Measurements from ENCODE around the gene SRXN1. TPM values are rescaled to one million over a fixed set of nuclear protein-coding genes. Genes with fewer than 3 reads are reported as not detected.

SRXN1 gene
- total RNA-seq, 1 donor from 2014 or later, result 17.7 TPM

DNA sequence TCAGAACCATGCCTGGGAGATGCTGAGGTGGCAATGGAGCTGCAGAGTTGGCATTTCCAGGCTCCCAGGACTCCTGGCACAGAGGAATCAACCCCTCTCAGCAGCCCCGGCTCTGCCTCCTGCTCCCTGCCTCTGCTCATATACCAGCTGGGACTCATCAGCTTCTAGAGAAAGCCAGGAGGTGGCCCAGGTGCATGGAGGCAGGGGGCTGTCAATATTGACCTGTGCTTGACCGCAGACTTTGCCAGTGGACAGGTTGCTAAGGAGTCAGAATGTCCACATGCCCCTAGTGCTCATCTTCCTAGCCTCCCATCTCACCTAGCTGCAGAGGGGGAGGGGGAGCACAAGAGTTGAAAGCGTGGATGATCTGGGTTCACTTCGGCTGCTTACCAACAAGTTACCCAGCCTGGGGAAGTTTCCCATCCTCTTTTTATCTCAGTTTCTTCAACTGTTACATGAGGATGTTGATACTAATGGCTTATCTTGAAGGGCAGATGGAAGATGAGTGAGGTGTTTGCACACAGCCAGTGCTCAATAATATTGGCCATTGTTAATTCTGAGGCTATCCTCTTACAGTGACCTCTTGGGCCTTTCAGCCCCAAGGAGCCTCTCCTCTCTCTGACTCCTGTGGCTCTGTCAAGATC, 31.8 kb upstream of the SRXN1 start:
- H3K79me2 ChIP-seq (ENCODE audit: insufficient read depth, low read length), result no peaks in the 10 kb centered on the region
- Mint-ChIP-seq H3K9me3 (ENCODE audit: unreplicated experiment) (no peaks in the 10 kb centered on the region), H3K36me3 (ENCODE audit: low read depth, unreplicated experiment) (no peaks in the 10 kb centered on the region), H3K4me3 (ENCODE audit: unreplicated experiment) (no peak overlapping the region), H3K27me3 (ENCODE audit: low read depth, unreplicated experiment) (peaks cover 43% of the 10 kb centered on the region), H3K4me1 (ENCODE audit: low read depth, unreplicated experiment) (peaks cover 2% of the 10 kb centered on the region), H3K27ac (ENCODE audit: unreplicated experiment) (no peak overlapping the region)
- FAIRE-seq (no peak), DNase-seq (ENCODE audit: low read depth) (no peak)
- H2AFZ ChIP-seq (ENCODE audit: low read depth, low read length), result no peak overlapping the region
- no peaks in the 10 kb centered on the region for H3K9me3 ChIP-seq (ENCODE audit: insufficient read depth, low read depth, low read length)
- H3K4me2 ChIP-seq (ENCODE audit: low read length), result no peak overlapping the region
- no peaks in the 10 kb centered on the region for H4K20me1 ChIP-seq (ENCODE audit: insufficient read depth, low read length)
- H3K27ac ChIP-seq (ENCODE audit: low read depth, low read length), result no peak overlapping the region
- no peak overlapping the region for H3K9ac ChIP-seq (ENCODE audit: low read length)
- TF ChIP-seq, protein P1, sequence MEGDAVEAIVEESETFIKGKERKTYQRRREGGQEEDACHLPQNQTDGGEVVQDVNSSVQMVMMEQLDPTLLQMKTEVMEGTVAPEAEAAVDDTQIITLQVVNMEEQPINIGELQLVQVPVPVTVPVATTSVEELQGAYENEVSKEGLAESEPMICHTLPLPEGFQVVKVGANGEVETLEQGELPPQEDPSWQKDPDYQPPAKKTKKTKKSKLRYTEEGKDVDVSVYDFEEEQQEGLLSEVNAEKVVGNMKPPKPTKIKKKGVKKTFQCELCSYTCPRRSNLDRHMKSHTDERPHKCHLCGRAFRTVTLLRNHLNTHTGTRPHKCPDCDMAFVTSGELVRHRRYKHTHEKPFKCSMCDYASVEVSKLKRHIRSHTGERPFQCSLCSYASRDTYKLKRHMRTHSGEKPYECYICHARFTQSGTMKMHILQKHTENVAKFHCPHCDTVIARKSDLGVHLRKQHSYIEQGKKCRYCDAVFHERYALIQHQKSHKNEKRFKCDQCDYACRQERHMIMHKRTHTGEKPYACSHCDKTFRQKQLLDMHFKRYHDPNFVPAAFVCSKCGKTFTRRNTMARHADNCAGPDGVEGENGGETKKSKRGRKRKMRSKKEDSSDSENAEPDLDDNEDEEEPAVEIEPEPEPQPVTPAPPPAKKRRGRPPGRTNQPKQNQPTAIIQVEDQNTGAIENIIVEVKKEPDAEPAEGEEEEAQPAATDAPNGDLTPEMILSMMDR (IDR thresholded peaks at IDR 0.05; ENCODE audit: insufficient read depth, low read depth, low read length), result no peak
- H3K36me3 ChIP-seq (ENCODE audit: insufficient read depth, low read length), result no peaks in the 10 kb centered on the region
- H3K27me3 ChIP-seq (ENCODE audit: insufficient read depth, low read length), result peaks cover 9% of the 10 kb centered on the region
- H3K4me1 ChIP-seq (ENCODE audit: insufficient read depth, low read length), result no peaks in the 10 kb centered on the region
- no peak overlapping the region for H3K4me3 ChIP-seq (ENCODE audit: insufficient read depth, low read depth, low read length)

DNA sequence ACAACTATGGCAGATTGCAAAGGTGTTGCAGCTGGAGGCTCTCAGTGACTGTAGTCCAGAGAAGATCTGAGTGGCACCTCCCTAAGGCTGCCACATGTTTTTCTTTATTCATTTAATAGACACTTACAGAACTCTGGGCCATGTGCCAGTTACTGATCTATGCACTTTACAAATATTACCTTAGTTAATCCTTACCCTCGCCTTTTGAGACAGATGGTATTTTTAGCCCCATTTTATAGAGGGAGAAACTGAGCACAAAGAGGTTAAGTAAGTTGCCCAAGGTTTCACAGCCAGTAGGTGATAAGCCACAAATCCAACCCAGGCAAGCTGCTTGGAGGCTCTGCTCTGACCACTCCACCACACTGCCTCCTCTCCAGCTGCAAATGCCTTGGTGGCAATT, 29.1 kb upstream of the SRXN1 start:
- Mint-ChIP-seq H3K36me3 (ENCODE audit: low read depth, unreplicated experiment) (no peaks in the 10 kb centered on the region), H3K4me3 (ENCODE audit: unreplicated experiment) (no peak overlapping the region), H3K9me3 (ENCODE audit: unreplicated experiment) (no peaks in the 10 kb centered on the region), H3K4me1 (ENCODE audit: low read depth, unreplicated experiment) (no peaks in the 10 kb centered on the region), H3K27me3 (ENCODE audit: low read depth, unreplicated experiment) (peaks cover 55% of the 10 kb centered on the region), H3K27ac (ENCODE audit: unreplicated experiment) (no peak overlapping the region)
- Histone ChIP-seq H3K9me3 (ENCODE audit: insufficient read depth, low read depth, low read length) (no peaks in the 10 kb centered on the region), H3K27me3 (ENCODE audit: insufficient read depth, low read length) (peaks cover 16% of the 10 kb centered on the region), H3K9ac (ENCODE audit: low read length) (no peak overlapping the region), H3K27ac (ENCODE audit: low read depth, low read length) (no peak overlapping the region), H3K79me2 (ENCODE audit: insufficient read depth, low read length) (no peaks in the 10 kb centered on the region), H3K4me2 (ENCODE audit: low read length) (no peak overlapping the region), H2AFZ (ENCODE audit: low read depth, low read length) (no peak overlapping the region), H3K4me1 (ENCODE audit: insufficient read depth, low read length) (no peaks in the 10 kb centered on the region), H3K4me3 (ENCODE audit: insufficient read depth, low read depth, low read length) (no peak overlapping the region), H3K36me3 (ENCODE audit: insufficient read depth, low read length) (no peaks in the 10 kb centered on the region), H4K20me1 (ENCODE audit: insufficient read depth, low read length) (no peaks in the 10 kb centered on the region)
- TF ChIP-seq, protein P1 (IDR thresholded peaks at IDR 0.05; ENCODE audit: insufficient read depth, low read depth, low read length), result no peak
- TF ChIP-seq EZH2 (IDR thresholded peaks at IDR 0.05; ENCODE audit: insufficient read depth, low read length), result no peak
- FAIRE-seq (no peak), DNase-seq (ENCODE audit: low read depth) (no peak)

DNA sequence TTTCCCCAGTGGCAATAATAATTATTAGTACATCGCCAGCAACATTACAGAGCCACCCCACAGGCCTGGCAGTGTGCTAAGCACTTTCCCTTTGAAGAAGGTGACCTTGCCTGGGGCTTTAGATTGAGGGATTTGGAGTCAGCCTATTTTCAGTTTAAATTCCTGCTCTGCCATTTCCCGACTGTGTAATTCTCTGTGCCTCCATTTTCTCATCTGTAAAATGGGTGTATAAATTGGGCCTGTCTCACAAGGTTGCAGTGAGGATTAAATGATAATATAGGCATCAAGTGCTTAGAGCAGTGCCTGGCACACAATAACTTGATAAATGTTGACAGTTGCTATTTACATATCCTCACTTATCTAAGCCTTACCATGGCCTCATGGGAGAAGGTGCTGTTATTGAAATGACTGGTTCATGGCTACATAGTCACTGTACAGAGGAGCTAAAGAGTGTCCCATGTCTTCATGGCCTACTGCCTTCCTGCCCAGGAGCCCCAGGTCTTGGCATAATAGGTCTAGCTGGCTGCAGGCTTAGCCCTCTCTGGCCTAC, 27.7 kb upstream of the SRXN1 start:
- no peak overlapping the region for H3K4me3 ChIP-seq (ENCODE audit: insufficient read depth, low read depth, low read length)
- H3K27me3 ChIP-seq (ENCODE audit: insufficient read depth, low read length), result peaks cover 26% of the 10 kb centered on the region
- no peak overlapping the region for H2AFZ ChIP-seq (ENCODE audit: low read depth, low read length)
- no peak overlapping the region for H3K9ac ChIP-seq (ENCODE audit: low read length)
- no peak overlapping the region for H3K4me2 ChIP-seq (ENCODE audit: low read length)
- DNase-seq (ENCODE audit: low read depth), result no peak
- Mint-ChIP-seq H3K36me3 (ENCODE audit: low read depth, unreplicated experiment) (peaks cover 2% of the 10 kb centered on the region), H3K27me3 (ENCODE audit: low read depth, unreplicated experiment) (peaks cover 55% of the 10 kb centered on the region), H3K4me1 (ENCODE audit: low read depth, unreplicated experiment) (peaks cover 3% of the 10 kb centered on the region), H3K9me3 (ENCODE audit: unreplicated experiment) (no peaks in the 10 kb centered on the region), H3K4me3 (ENCODE audit: unreplicated experiment) (no peak overlapping the region), H3K27ac (ENCODE audit: unreplicated experiment) (no peak overlapping the region)
- no peak for FAIRE-seq
- no peaks in the 10 kb centered on the region for H3K9me3 ChIP-seq (ENCODE audit: insufficient read depth, low read depth, low read length)
- TF ChIP-seq, protein P1 (IDR thresholded peaks at IDR 0.05; ENCODE audit: insufficient read depth, low read depth, low read length), result no peak
- TF ChIP-seq EZH2 (IDR thresholded peaks at IDR 0.05; ENCODE audit: insufficient read depth, low read length), result no peak
- no peaks in the 10 kb centered on the region for H3K36me3 ChIP-seq (ENCODE audit: insufficient read depth, low read length)
- H4K20me1 ChIP-seq (ENCODE audit: insufficient read depth, low read length), result peaks cover 6% of the 10 kb centered on the region
- peaks cover 3% of the 10 kb centered on the region for H3K4me1 ChIP-seq (ENCODE audit: insufficient read depth, low read length)
- H3K79me2 ChIP-seq (ENCODE audit: insufficient read depth, low read length), result no peaks in the 10 kb centered on the region
- H3K27ac ChIP-seq (ENCODE audit: low read depth, low read length), result no peak overlapping the region
